Skeletal muscle satellite cell (primary cell): ENCODE measurements around the gene XRCC2.
A peak's percentile ranks its signal among the peaks of the same experiment; 100 is the strongest.
"Not testable (repeated sequence)": the region's sequence is repeated elsewhere in the genome, so short reads cannot be mapped to it uniquely, and the experiment has no call there.

Experiments used
- H3K27me3 ChIP-seq: 2 replicates; pipeline ENCODE4 v1.7.0; 2013; ENCODE audit warnings: low read length; ENCODE audit not compliant: control insufficient read depth, insufficient read depth
- H3K36me3 ChIP-seq: 2 replicates; pipeline ENCODE4 v1.7.0; 2013; ENCODE audit warnings: mild to moderate bottlenecking, control low read depth, low read length; ENCODE audit not compliant: insufficient read depth
- H3K4me1 ChIP-seq: 2 replicates; pipeline ENCODE4 v1.7.0; 2013; ENCODE audit warnings: low read length; ENCODE audit not compliant: control insufficient read depth, insufficient read depth
- H3K4me2 ChIP-seq: 2 replicates; pipeline ENCODE4 v1.7.0; 2013; ENCODE audit warnings: mild to moderate bottlenecking, low read length
- H3K4me3 ChIP-seq: 2 replicates; pipeline ENCODE4 v1.7.0; 2013; ENCODE audit warnings: low read length
- H3K9ac ChIP-seq: 2 replicates; pipeline ENCODE4 v1.7.0; 2013; ENCODE audit warnings: mild to moderate bottlenecking, low read depth, low read length, moderate library complexity
- H3K9me3 ChIP-seq: replicated peaks from 2 replicates; pipeline ENCODE4 v1.7.0; 2013; ENCODE audit warnings: mild to moderate bottlenecking, control low read depth, low read length

The XRCC2 gene

DNA sequence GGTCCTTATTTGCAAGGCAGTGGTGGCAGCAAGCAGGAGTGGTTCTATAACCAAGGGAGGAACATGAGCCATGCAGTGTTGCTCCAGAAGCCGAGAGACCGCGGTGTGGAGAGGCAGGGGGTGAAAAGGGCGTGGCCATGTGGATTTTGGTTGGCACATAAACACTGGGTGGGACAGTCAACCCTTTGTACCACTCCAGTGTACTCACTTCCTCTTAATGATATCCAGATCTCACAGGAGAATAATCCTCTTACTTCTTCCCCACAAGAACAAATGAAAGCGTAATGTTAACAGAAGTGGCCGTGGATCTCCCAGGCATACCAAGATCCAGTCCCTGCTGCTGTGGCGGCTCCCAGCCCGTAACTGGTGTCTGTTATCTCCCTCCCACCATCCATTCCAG lies 42.4 kb downstream of the XRCC2 start:
- Histone ChIP-seq H3K4me3 (no peak overlapping the region), H3K36me3 (no peaks in the 10 kb centered on the region), H3K4me2 (no peak overlapping the region), H3K4me1 (no peaks in the 10 kb centered on the region), H3K9ac (no peak overlapping the region), H3K27me3 (no peaks in the 10 kb centered on the region), H3K9me3 (no peaks in the 10 kb centered on the region)

DNA sequence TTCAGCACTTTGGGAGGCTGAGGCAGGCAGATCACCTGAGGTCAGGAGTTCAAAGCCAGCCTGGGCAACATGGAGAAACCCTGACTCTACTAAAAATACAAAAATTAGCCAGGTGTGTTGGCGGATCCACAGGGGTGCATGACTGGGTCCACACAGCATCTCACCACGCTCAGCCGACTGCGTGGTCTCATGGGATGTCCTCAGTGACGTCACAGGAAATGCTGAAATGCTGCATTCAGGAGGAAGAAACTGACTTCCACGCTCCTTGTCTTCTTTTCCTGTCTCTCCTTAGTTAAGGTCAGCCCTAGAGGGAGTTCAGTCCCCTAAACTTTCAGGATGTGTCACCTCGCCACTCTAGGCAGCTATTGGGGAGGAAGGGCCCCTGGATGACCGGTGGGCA lies 42.9 kb downstream of the XRCC2 start:
- no peaks in the 10 kb centered on the region for H3K9me3 ChIP-seq
- H3K9ac ChIP-seq: no peak overlapping the region
- H3K4me2 ChIP-seq: no peak overlapping the region
- no peaks in the 10 kb centered on the region for H3K36me3 ChIP-seq
- no peak overlapping the region for H3K4me3 ChIP-seq
- H3K27me3 ChIP-seq: no peaks in the 10 kb centered on the region
- H3K4me1 ChIP-seq: no peaks in the 10 kb centered on the region

DNA sequence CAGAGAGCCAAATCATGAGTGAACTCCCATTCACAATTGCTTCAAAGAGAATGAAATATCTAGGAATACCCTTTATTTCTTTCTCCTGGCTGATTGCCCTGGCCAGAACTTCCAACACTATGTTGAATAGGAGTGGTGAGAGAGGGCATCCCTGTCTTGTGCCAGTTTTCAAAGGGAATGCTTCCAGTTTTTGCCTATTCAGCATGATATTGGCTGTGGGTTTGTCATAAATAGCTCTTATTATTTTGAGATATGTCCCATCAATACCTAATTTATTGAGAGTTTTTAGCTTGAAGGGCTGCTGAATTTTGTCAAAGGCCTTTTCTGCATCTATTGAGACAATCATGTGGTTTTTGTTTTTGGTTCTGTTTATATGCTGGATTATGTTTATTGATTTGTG lies 47.2 kb downstream of the XRCC2 start:
- not testable (repeated sequence) for H3K9ac ChIP-seq, H3K4me1 ChIP-seq

DNA sequence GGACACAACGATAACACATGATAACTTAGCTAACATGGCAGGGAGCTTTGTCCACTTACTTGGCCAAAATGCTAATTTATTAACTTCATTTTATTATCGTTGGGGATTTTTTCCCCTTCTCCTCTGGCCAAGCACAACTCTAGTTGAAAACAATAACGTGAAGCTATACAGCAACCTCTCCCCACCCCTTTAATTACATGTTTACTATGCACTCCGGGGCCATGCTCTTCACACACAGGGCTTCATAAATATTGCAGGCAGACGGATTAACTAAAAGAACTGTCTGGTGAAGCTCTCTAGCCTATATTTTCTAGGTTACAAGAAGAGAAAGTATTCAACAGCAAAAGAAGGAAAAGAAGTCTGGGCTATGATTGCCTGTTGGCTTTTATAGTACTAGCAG lies 51.7 kb downstream of the XRCC2 start:
- Histone ChIP-seq H3K9me3 (no peaks in the 10 kb centered on the region), H3K9ac (no peak overlapping the region), H3K27me3 (no peaks in the 10 kb centered on the region)

More for the DNA sequence above, 47.2 kb downstream of the XRCC2 start:
- not testable (repeated sequence) for H3K9me3 ChIP-seq, H3K36me3 ChIP-seq, H3K27me3 ChIP-seq, H3K4me2 ChIP-seq, H3K4me3 ChIP-seq

DNA sequence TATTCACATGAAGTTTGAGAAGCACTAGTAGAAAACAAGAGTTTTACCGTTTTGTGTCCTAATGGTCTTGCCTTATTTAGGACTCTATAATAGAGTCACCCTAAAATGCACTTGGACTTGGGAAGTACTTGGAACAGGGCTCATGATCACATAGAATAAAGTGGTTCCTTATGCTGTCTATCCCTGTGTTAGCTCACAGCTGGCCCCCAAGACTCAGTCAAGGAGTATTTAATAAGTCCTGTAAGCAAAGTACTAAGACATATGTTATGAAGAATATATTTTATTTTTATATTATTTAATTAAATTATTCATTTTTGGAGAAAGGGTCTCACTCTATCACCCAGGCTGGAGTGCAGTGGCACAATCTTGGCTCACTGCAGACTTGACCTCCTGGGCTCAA lies 54.5 kb downstream of the XRCC2 start:
- Histone ChIP-seq H3K4me3 (no peak overlapping the region), H3K4me1 (no peaks in the 10 kb centered on the region), H3K9ac (no peak overlapping the region), H3K9me3 (no peaks in the 10 kb centered on the region), H3K4me2 (no peak overlapping the region), H3K36me3 (no peaks in the 10 kb centered on the region), H3K27me3 (no peaks in the 10 kb centered on the region)

More for the DNA sequence above, 51.7 kb downstream of the XRCC2 start:
- Histone ChIP-seq H3K4me1 (no peaks in the 10 kb centered on the region), H3K4me2 (no peak overlapping the region), H3K36me3 (no peaks in the 10 kb centered on the region), H3K4me3 (no peak overlapping the region)

DNA sequence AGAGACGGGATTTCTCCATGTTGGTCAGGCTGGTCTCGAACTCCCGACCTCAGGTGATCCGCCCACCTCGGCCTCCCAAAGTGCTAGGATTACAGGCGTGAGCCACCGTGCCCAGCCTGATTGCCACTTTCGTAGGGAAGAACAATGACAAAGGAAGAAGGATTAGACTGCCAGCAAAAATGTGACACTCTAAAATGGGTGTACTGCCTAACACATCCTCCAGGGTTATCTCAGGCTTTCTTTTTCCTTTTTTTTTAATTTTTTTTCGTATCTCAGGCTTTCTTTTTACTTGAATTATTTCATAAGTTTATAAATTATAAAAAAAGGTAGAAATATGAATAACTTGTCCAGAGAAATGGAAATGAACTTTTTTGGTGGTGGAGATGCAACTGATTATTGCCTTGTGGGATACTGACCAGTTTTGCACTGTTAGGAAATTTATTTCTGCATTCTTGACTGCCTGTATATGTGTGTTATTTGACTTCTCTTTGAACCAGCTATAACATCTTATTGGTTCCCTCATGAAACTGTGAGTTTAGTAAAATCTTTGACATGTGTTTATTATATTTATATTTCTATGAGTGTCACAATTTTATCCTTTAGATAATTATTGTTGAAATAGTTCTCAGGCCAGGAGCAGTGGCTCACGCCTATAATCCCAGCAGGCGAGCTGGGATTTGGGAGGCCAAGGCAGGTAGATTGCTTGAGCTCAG lies 56.8 kb downstream of the XRCC2 start:
- Histone ChIP-seq H3K9me3 (no peaks in the 10 kb centered on the region), H3K4me1 (no peaks in the 10 kb centered on the region), H3K9ac (no peak overlapping the region), H3K4me2 (no peak overlapping the region), H3K36me3 (no peaks in the 10 kb centered on the region), H3K4me3 (no peak overlapping the region), H3K27me3 (peaks cover 3% of the 10 kb centered on the region)

DNA sequence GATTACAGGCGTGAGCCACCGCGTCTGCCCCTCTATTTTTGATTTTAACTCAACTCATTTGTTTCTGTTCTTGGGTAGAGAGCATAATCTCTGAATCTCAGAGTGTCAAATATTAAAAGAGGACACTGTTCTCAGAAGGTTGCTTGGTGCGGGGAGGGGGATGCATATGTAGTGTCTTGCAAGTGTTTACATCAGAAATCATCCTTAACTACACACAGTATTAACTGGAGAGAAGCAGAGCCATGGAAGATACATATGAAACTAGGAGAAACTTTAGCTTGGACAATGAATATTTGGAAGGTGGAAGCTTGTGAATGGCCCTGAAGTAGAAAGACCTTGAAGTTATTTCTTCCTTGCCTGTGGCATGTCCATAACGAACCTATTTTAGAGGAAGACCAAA lies 57.5 kb downstream of the XRCC2 start:
- no peak overlapping the region for H3K4me2 ChIP-seq
- H3K4me1 ChIP-seq: no peaks in the 10 kb centered on the region
- peaks cover 3% of the 10 kb centered on the region for H3K27me3 ChIP-seq
- H3K9ac ChIP-seq: no peak overlapping the region
- H3K36me3 ChIP-seq: no peaks in the 10 kb centered on the region
- no peak overlapping the region for H3K4me3 ChIP-seq
- no peaks in the 10 kb centered on the region for H3K9me3 ChIP-seq

DNA sequence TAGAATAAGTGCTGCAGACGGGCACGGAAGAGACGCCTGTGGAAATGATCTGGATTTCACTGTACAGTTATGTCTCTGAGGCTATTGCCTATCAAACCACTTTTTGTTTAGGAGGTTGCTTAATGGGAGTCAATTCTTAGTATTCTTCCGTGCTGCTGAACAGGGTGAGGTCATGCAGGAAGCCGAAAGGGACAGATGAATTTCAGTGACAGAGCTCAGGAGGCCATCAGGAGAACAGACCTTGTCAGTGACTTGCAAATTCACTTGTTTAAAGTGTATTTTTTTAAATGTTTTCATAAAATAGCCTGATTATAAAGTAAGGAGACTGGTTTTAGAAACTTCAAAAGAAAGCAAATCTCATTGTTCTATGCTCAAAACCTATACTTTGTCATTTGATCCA lies 58.9 kb downstream of the XRCC2 start:
- H3K4me1 ChIP-seq: no peaks in the 10 kb centered on the region
- H3K36me3 ChIP-seq: no peaks in the 10 kb centered on the region

DNA sequence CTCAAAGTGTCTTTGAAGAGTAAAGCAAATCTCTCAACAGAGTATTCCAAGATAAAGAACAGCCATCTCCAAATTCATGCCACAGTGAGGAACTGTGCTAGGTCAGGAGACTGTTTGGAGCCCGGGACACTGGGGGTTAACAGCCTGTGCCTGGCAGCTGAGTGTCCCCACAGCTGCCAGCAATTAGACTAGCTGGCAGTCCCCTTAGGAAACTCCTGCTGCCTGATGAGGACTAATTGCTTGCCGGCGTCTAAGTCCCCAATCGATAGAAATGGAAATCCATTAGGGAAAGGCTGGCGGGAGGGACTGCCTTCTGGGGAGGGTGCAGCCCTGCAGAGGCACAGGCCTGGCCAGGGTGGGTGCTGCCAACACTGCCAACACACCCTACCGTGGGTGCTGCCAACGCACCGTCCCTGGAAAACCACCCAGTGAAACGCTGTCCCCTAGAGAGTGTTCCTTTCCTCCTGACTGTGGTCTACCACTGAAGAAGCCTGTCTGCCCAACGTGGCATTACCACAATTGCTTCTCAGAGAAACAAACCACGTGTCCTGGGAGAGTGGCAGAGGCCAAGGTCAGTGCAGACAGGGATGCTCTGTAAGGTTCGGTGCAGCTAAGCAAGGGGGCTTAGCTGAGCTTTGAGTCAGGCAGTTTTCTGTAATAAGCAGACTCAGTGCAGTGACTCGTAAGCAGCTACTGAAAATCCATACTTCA lies 60.8 kb downstream of the XRCC2 start:
- H3K9ac ChIP-seq: no peak overlapping the region
- H3K4me3 ChIP-seq: no peak overlapping the region
- no peaks in the 10 kb centered on the region for H3K36me3 ChIP-seq
- H3K27me3 ChIP-seq: peaks cover 3% of the 10 kb centered on the region
- H3K4me2 ChIP-seq: peak overlapping the region; percentile 18
- no peaks in the 10 kb centered on the region for H3K4me1 ChIP-seq
- no peaks in the 10 kb centered on the region for H3K9me3 ChIP-seq

More for the DNA sequence above, 58.9 kb downstream of the XRCC2 start:
- Histone ChIP-seq H3K4me2 (no peak overlapping the region), H3K27me3 (peaks cover 3% of the 10 kb centered on the region), H3K9ac (no peak overlapping the region), H3K4me3 (no peak overlapping the region), H3K9me3 (no peaks in the 10 kb centered on the region)

DNA sequence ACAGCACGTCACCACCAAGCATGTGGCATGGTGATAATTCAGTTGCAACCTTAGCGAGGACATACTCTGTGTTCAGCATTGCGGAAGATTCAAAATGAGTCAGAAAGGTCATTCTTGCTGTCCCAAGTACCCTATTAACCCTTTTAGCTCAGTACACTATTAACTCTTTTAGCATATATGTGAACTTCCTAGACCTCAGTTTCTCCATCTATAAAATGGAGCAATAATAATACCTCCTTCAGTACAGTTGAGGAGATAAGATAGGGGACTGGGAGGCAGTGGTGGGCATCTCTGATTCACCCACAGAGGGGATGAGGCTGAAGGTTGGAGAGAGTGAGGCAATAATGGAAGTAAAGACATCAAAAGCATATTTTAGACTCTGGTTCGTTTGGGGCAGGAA lies 67.3 kb downstream of the XRCC2 start:
- H3K36me3 ChIP-seq: no peaks in the 10 kb centered on the region
- H3K4me3 ChIP-seq: no peak overlapping the region
- H3K4me1 ChIP-seq: no peaks in the 10 kb centered on the region
- no peak overlapping the region for H3K9ac ChIP-seq
- no peaks in the 10 kb centered on the region for H3K27me3 ChIP-seq
- H3K4me2 ChIP-seq: no peak overlapping the region
- no peaks in the 10 kb centered on the region for H3K9me3 ChIP-seq

DNA sequence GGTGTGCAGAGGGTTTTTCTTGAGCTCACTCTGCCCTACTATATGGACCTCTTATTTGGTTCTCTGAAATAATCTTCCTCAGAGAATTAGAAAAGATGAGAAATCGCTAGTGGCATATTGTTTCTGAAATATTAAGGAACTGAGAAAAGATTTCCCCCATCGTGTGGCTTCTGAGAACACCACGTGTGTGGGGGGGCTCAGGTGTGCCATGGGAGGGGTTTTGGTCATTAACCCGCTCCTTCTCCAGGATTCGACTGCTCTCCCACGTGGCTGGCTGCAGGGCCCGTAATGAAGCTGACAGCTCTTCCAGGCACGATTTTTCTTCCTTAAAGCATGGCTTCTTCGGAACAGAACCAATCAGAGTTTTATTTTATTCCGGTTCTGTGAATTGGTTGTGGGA lies 67.7 kb downstream of the XRCC2 start:
- H3K36me3 ChIP-seq: no peaks in the 10 kb centered on the region
- H3K4me3 ChIP-seq: no peak overlapping the region
- no peaks in the 10 kb centered on the region for H3K9me3 ChIP-seq
- no peak overlapping the region for H3K4me2 ChIP-seq
- H3K27me3 ChIP-seq: no peaks in the 10 kb centered on the region
- H3K4me1 ChIP-seq: no peaks in the 10 kb centered on the region
- no peak overlapping the region for H3K9ac ChIP-seq

DNA sequence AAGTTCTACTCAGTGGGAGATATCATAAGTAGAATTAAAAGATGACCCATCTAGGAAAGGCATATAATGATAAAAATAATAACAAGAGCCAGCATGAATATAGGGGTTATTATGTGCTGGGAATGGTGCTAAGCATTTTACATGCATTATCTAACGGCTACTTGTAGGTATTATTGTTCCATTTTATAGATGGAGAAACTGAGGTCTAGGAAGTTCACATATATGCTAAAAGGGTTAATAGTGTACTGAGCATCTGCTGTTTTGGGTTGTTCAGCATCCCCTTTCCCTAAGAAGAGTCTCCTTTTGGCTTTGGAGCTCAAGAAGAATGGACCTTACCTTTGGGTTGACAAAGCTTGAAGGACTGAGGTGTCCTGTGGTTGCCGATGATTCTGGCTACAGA lies 68.9 kb downstream of the XRCC2 start:
- no peaks in the 10 kb centered on the region for H3K27me3 ChIP-seq
- no peak overlapping the region for H3K4me3 ChIP-seq
- H3K4me1 ChIP-seq: no peaks in the 10 kb centered on the region
- no peaks in the 10 kb centered on the region for H3K36me3 ChIP-seq
- no peak overlapping the region for H3K4me2 ChIP-seq
- H3K9me3 ChIP-seq: no peaks in the 10 kb centered on the region
- H3K9ac ChIP-seq: no peak overlapping the region
